Memory B cell (primary cell): ENCODE results near the gene FANK1.
"Not testable (repeated sequence)": the region's sequence is repeated elsewhere in the genome, so short reads cannot be mapped to it uniquely, and the experiment has no call there.

ENCODE experiments used
- ATAC-seq: fragments of 150-1000 bp; cut with Tn5 transposase; 2 replicates; pipeline ENCODE4 v1.10.0; 2021; ENCODE audit warnings: low read depth, mild to moderate bottlenecking, moderate library complexity
- DNase-seq, 2 donors: peaks; one replicate each; pipeline ENCODE4 v3.0.0; 2022; ENCODE audit warnings: low spot score in 2 of 2
- H3K27ac Mint-ChIP-seq: one replicate; pipeline ENCODE4 v1.8.0; 2022; ENCODE audit warnings: mild to moderate bottlenecking, moderate library complexity, mixed read lengths
- H3K27me3 Mint-ChIP-seq: one replicate; pipeline ENCODE4 v1.8.0; 2022; ENCODE audit warnings: mixed read lengths
- H3K36me3 Mint-ChIP-seq: one replicate; pipeline ENCODE4 v1.8.0; 2022; ENCODE audit warnings: mild to moderate bottlenecking, mixed read lengths
- H3K4me1 Mint-ChIP-seq: one replicate; pipeline ENCODE4 v1.8.0; 2022; ENCODE audit warnings: mixed read lengths
- H3K4me3 Mint-ChIP-seq: one replicate; pipeline ENCODE4 v1.8.0; 2022; ENCODE audit warnings: mild to moderate bottlenecking, moderate library complexity, mixed read lengths
- H3K9me3 Mint-ChIP-seq: one replicate; pipeline ENCODE4 v1.8.0; 2022; ENCODE audit warnings: mixed read lengths

The FANK1 gene

GRCh38 chr10:125905069-125905994 is 9.0 kb downstream of the FANK1 start:
- H3K27ac Mint-ChIP-seq, result not testable (repeated sequence)

GRCh38 chr10:125907598-125907997 is 11.2 kb downstream of the FANK1 start:
- not testable (repeated sequence) for H3K4me3 Mint-ChIP-seq, H3K9me3 Mint-ChIP-seq, H3K4me1 Mint-ChIP-seq, H3K27ac Mint-ChIP-seq, H3K36me3 Mint-ChIP-seq, ATAC-seq, H3K27me3 Mint-ChIP-seq, DNase-seq

More at GRCh38 chr10:125905069-125905994, 9.0 kb downstream of the FANK1 start:
- not testable (repeated sequence) for DNase-seq, ATAC-seq, H3K4me1 Mint-ChIP-seq, H3K9me3 Mint-ChIP-seq, H3K36me3 Mint-ChIP-seq, H3K4me3 Mint-ChIP-seq, H3K27me3 Mint-ChIP-seq

- not testable (repeated sequence) for H3K4me1 Mint-ChIP-seq, DNase-seq, H3K27ac Mint-ChIP-seq, H3K9me3 Mint-ChIP-seq, ATAC-seq, H3K27me3 Mint-ChIP-seq, H3K4me3 Mint-ChIP-seq, H3K36me3 Mint-ChIP-seq
Observed at GRCh38 chr10:125908813-125909212, 12.4 kb downstream of the FANK1 start.

GRCh38 chr10:125909491-125909890 is 13.1 kb downstream of the FANK1 start:
- not testable (repeated sequence) for ATAC-seq, H3K9me3 Mint-ChIP-seq, H3K4me3 Mint-ChIP-seq, H3K4me1 Mint-ChIP-seq, DNase-seq, H3K27me3 Mint-ChIP-seq, H3K27ac Mint-ChIP-seq, H3K36me3 Mint-ChIP-seq

- Mint-ChIP-seq H3K4me1 (no peaks in the 10 kb centered on the region), H3K4me3 (no peak overlapping the region), H3K27me3 (peaks cover 14% of the 10 kb centered on the region), H3K36me3 (no peaks in the 10 kb centered on the region), H3K27ac (no peak overlapping the region), H3K9me3 (no peaks in the 10 kb centered on the region)
- DNase-seq (no peak), ATAC-seq (no peak)
Observed at GRCh38 chr10:125911145-125911544, 14.8 kb downstream of the FANK1 start.

- Mint-ChIP-seq H3K27ac (no peak overlapping the region), H3K36me3 (no peaks in the 10 kb centered on the region), H3K9me3 (no peaks in the 10 kb centered on the region), H3K27me3 (peaks cover 14% of the 10 kb centered on the region), H3K4me3 (no peak overlapping the region), H3K4me1 (no peaks in the 10 kb centered on the region)
- DNase-seq (no peak), ATAC-seq (no peak)
Observed at GRCh38 chr10:125911990-125912389, 15.6 kb downstream of the FANK1 start.

GRCh38 chr10:125913277-125913676 is 16.9 kb downstream of the FANK1 start:
- not testable (repeated sequence) for H3K36me3 Mint-ChIP-seq, DNase-seq, H3K27me3 Mint-ChIP-seq, H3K4me1 Mint-ChIP-seq, H3K9me3 Mint-ChIP-seq, H3K4me3 Mint-ChIP-seq, ATAC-seq, H3K27ac Mint-ChIP-seq

GRCh38 chr10:125916977-125917376 is 20.6 kb downstream of the FANK1 start:
- Mint-ChIP-seq H3K4me3 (no peak overlapping the region), H3K27ac (no peak overlapping the region), H3K27me3 (peaks cover 7% of the 10 kb centered on the region), H3K9me3 (peaks cover 2% of the 10 kb centered on the region), H3K4me1 (no peaks in the 10 kb centered on the region), H3K36me3 (no peaks in the 10 kb centered on the region)
- ATAC-seq (no peak), DNase-seq (no peak)

GRCh38 chr10:125917704-125918361 is 21.5 kb downstream of the FANK1 start:
- not testable (repeated sequence) for H3K4me1 Mint-ChIP-seq, H3K36me3 Mint-ChIP-seq, H3K4me3 Mint-ChIP-seq, H3K9me3 Mint-ChIP-seq, ATAC-seq, H3K27ac Mint-ChIP-seq, H3K27me3 Mint-ChIP-seq, DNase-seq

- not testable (repeated sequence) for H3K4me1 Mint-ChIP-seq, ATAC-seq, DNase-seq, H3K4me3 Mint-ChIP-seq, H3K27ac Mint-ChIP-seq, H3K36me3 Mint-ChIP-seq, H3K9me3 Mint-ChIP-seq, H3K27me3 Mint-ChIP-seq
Observed at GRCh38 chr10:125921643-125922306, 25.4 kb downstream of the FANK1 start.

- ATAC-seq, result no peak
- H3K4me1 Mint-ChIP-seq, result no peaks in the 10 kb centered on the region
- no peak for DNase-seq
- no peaks in the 10 kb centered on the region for H3K27me3 Mint-ChIP-seq
- no peaks in the 10 kb centered on the region for H3K36me3 Mint-ChIP-seq
- no peak overlapping the region for H3K27ac Mint-ChIP-seq
- no peak overlapping the region for H3K4me3 Mint-ChIP-seq
- H3K9me3 Mint-ChIP-seq, result no peaks in the 10 kb centered on the region
Observed at GRCh38 chr10:125925262-125925834, 29.0 kb downstream of the FANK1 start.

GRCh38 chr10:125926247-125926646 is 29.9 kb downstream of the FANK1 start:
- ATAC-seq (no peak), DNase-seq (no peak)
- H3K9me3 Mint-ChIP-seq, result no peaks in the 10 kb centered on the region
- peaks cover under 1% of the 10 kb centered on the region for H3K27me3 Mint-ChIP-seq
- no peaks in the 10 kb centered on the region for H3K36me3 Mint-ChIP-seq
- H3K4me1 Mint-ChIP-seq, result no peaks in the 10 kb centered on the region
- H3K27ac Mint-ChIP-seq, result no peak overlapping the region
- H3K4me3 Mint-ChIP-seq, result no peak overlapping the region

- not testable (repeated sequence) for ATAC-seq, H3K27me3 Mint-ChIP-seq, DNase-seq, H3K4me1 Mint-ChIP-seq, H3K36me3 Mint-ChIP-seq, H3K27ac Mint-ChIP-seq, H3K9me3 Mint-ChIP-seq, H3K4me3 Mint-ChIP-seq
Observed at GRCh38 chr10:125927265-125927664, 30.9 kb downstream of the FANK1 start.
